Ovary (tissue), 3 donors: Measurements from ENCODE around the gene GPX3.
A peak's percentile ranks its signal among the peaks of the same experiment; 100 is the strongest.

Source experiments
- EP300 ChIP-seq: sonication (generic); formaldehyde crosslinking; IDR thresholded peaks from one replicate; pipeline ENCODE4 v1.6.1; 2017; ENCODE audit warnings: antibody characterized with exemption
- POLR2A ChIP-seq: fragments of 450-650 bp; IDR thresholded peaks from one replicate; pipeline ENCODE4 v1.6.1; 2017; ENCODE audit warnings: antibody characterized with exemption, mild to moderate bottlenecking, moderate library complexity
- TF ChIP-seq, protein P1 (sequence below), 3 donors: fragments of 450-650 bp in 2 of 3; fragments of 200-600 bp in 1 of 3; IDR thresholded peaks; one replicate each; pipeline versions ENCODE4 v1.5.1 to v1.8.0; 2016 to 2022; ENCODE audit warnings: antibody characterized with exemption in 3 of 3, mild to moderate bottlenecking in 1 of 3
- donor health status: DM: no; HTN: no; CAD: no.

GRCh38 chr5:151051066-151051930 is 30.9 kb downstream of the GPX3 start:
- TF ChIP-seq, protein P1, sequence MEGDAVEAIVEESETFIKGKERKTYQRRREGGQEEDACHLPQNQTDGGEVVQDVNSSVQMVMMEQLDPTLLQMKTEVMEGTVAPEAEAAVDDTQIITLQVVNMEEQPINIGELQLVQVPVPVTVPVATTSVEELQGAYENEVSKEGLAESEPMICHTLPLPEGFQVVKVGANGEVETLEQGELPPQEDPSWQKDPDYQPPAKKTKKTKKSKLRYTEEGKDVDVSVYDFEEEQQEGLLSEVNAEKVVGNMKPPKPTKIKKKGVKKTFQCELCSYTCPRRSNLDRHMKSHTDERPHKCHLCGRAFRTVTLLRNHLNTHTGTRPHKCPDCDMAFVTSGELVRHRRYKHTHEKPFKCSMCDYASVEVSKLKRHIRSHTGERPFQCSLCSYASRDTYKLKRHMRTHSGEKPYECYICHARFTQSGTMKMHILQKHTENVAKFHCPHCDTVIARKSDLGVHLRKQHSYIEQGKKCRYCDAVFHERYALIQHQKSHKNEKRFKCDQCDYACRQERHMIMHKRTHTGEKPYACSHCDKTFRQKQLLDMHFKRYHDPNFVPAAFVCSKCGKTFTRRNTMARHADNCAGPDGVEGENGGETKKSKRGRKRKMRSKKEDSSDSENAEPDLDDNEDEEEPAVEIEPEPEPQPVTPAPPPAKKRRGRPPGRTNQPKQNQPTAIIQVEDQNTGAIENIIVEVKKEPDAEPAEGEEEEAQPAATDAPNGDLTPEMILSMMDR (IDR thresholded peaks at IDR 0.05): peak; percentile 70 to 95 (median 81)
- TF ChIP-seq POLR2A: no peak
- no peak for TF ChIP-seq EP300
